Stimulated activated CD8-positive, alpha-beta memory T cell treated with anti-CD3 and anti-CD28 coated beads, Interleukin-4, amount 100 ng/mL, for 4 hours (primary cell): ENCODE measurements around the gene AQP3.
"Not testable (repeated sequence)": the region's sequence is repeated elsewhere in the genome, so short reads cannot be mapped to it uniquely, and the experiment has no call there.

Experiments
- DNase-seq, 2 donors: peaks; one replicate each; pipeline ENCODE4 v3.0.0-alpha.2; 2020; ENCODE audit warnings: low read depth in 2 of 2, low spot score in 1 of 2

Gene AQP3

GRCh38 chr9:33418090-33418489 is 29.3 kb downstream of the AQP3 start:
- no peak for DNase-seq

GRCh38 chr9:33416996-33417395 is 30.4 kb downstream of the AQP3 start:
- DNase-seq = no peak

- peak; percentile 38 to 65 for DNase-seq
Measured at GRCh38 chr9:33415501-33416038, 31.8 kb downstream of the AQP3 start.

- DNase-seq = no peak
Measured at GRCh38 chr9:33414889-33415500, 32.4 kb downstream of the AQP3 start.

- no peak for DNase-seq
Measured at GRCh38 chr9:33414268-33414667, 33.1 kb downstream of the AQP3 start.

GRCh38 chr9:33408087-33408486 is 39.3 kb downstream of the AQP3 start:
- no peak for DNase-seq

- DNase-seq = no peak
Measured at GRCh38 chr9:33407061-33407460, 40.3 kb downstream of the AQP3 start.

GRCh38 chr9:33404788-33405362 is 42.5 kb downstream of the AQP3 start:
- DNase-seq = no peak

- DNase-seq = no peak
Measured at GRCh38 chr9:33403941-33404787, 43.2 kb downstream of the AQP3 start.

GRCh38 chr9:33402371-33402770 is 45.0 kb downstream of the AQP3 start, which contains the start of gene AQP7:
TSS of gene AQP7 (minus strand) at chr9:33402568. CDS start at chr9:33401262, 1,306 bp downstream.
- not testable (repeated sequence) for DNase-seq

- not testable (repeated sequence) for DNase-seq
Measured at GRCh38 chr9:33401809-33402208, 45.6 kb downstream of the AQP3 start.

GRCh38 chr9:33399047-33399446 is 48.3 kb downstream of the AQP3 start:
- DNase-seq = not testable (repeated sequence)

- not testable (repeated sequence) for DNase-seq
Measured at GRCh38 chr9:33397801-33398200, 49.6 kb downstream of the AQP3 start.

GRCh38 chr9:33395159-33395879 is 52.1 kb downstream of the AQP3 start:
- not testable (repeated sequence) for DNase-seq

GRCh38 chr9:33393986-33394385 is 53.4 kb downstream of the AQP3 start:
- not testable (repeated sequence) for DNase-seq

- DNase-seq = no peak
Measured at GRCh38 chr9:33393581-33393980, 53.8 kb downstream of the AQP3 start.

- DNase-seq = not testable (repeated sequence)
Measured at GRCh38 chr9:33392591-33393021, 54.8 kb downstream of the AQP3 start.
